Right lung (tissue), 5 donors: ENCODE measurements around the gene LRP2BP. TPM values are rescaled to one million over a fixed set of nuclear protein-coding genes. Genes with fewer than 3 reads are reported as not detected.
"Not testable (repeated sequence)": the region's sequence is repeated elsewhere in the genome, so short reads cannot be mapped to it uniquely, and the experiment has no call there.

Experiments used
- DNase-seq, 2 donors: peaks; one replicate each; pipeline ENCODE4 v3.0.0-alpha.2; 2013
- polyA plus RNA-seq, 5 donors: library from polyadenylated mRNA; unstranded; fragments of 120-200 nt; gene quantifications; one replicate each; pipeline versions ENCODE4 v1.2.1 to v1.2.3, GENCODE V29; 2013; ENCODE audit warnings: inconsistent platforms in 1 of 5, low replicate concordance in 1 of 5; ENCODE audit not compliant: insufficient read length in 5 of 5, insufficient read depth in 1 of 5

Gene LRP2BP
- polyA plus RNA-seq, 5 donors, result 4.5 to 5.8 (median 5.1) TPM

- DNase-seq, result no peak
Measured at GRCh38 chr4:185363251-185363650, 32.5 kb downstream of the LRP2BP start.

- DNase-seq, result not testable (repeated sequence)
Measured at GRCh38 chr4:185362570-185362969, 33.2 kb downstream of the LRP2BP start.

- no peak for DNase-seq
Measured at GRCh38 chr4:185361872-185362271, 33.9 kb downstream of the LRP2BP start.

- DNase-seq, result no peak
Measured at GRCh38 chr4:185359767-185360446, 35.8 kb downstream of the LRP2BP start.

- DNase-seq, result no peak
Measured at GRCh38 chr4:185358959-185359358, 36.8 kb downstream of the LRP2BP start.

- no peak for DNase-seq
Measured at GRCh38 chr4:185358514-185358913, 37.2 kb downstream of the LRP2BP start.

- no peak for DNase-seq
Measured at GRCh38 chr4:185357733-185358440, 37.8 kb downstream of the LRP2BP start.

GRCh38 chr4:185357211-185357610 is 38.5 kb downstream of the LRP2BP start:
- DNase-seq, result no peak

GRCh38 chr4:185352741-185353140 is 43.0 kb downstream of the LRP2BP start:
- no peak for DNase-seq

GRCh38 chr4:185352202-185352601 is 43.5 kb downstream of the LRP2BP start:
- DNase-seq, result no peak

GRCh38 chr4:185351691-185352090 is 44.0 kb downstream of the LRP2BP start:
- no peak for DNase-seq

GRCh38 chr4:185346975-185347601 is 48.6 kb downstream of the LRP2BP start:
- DNase-seq, result no peak

- DNase-seq, result no peak
Measured at GRCh38 chr4:185344743-185345538, 50.8 kb downstream of the LRP2BP start.

GRCh38 chr4:185343726-185344581 is 51.8 kb downstream of the LRP2BP start:
- no peak for DNase-seq

GRCh38 chr4:185341841-185342240 is 53.9 kb downstream of the LRP2BP start:
- no peak for DNase-seq

- no peak for DNase-seq
Measured at GRCh38 chr4:185341377-185341776, 54.3 kb downstream of the LRP2BP start.

GRCh38 chr4:185339941-185340340 is 55.8 kb downstream of the LRP2BP start:
- no peak for DNase-seq

- no peak for DNase-seq
Measured at GRCh38 chr4:185335579-185335978, 60.1 kb downstream of the LRP2BP start.

GRCh38 chr4:185334326-185334725 is 61.4 kb downstream of the LRP2BP start:
- no peak for DNase-seq

GRCh38 chr4:185332575-185333464 is 62.9 kb downstream of the LRP2BP start:
- DNase-seq, result no peak
